Neuronal stem cell (in vitro differentiated cells): Measurements from ENCODE around the gene COL28A1.

Source experiments
- DNase-seq: peaks from one replicate; pipeline ENCODE4 v3.0.0-alpha.2; 2013; ENCODE audit warnings: low spot score
- H2AFZ ChIP-seq: one replicate; pipeline ENCODE4 v1.6.1; 2013; ENCODE audit warnings: mild to moderate bottlenecking, low read length, inconsistent platforms
- H2AK5ac ChIP-seq: 2 replicates; pipeline ENCODE4 v1.6.1; 2013; ENCODE audit warnings: low read depth, mild to moderate bottlenecking, inconsistent platforms, low read length, moderate library complexity, mixed read lengths
- H2BK120ac ChIP-seq: 2 replicates; pipeline ENCODE4 v1.6.1; 2013; ENCODE audit warnings: low read depth, mild to moderate bottlenecking, inconsistent platforms, low read length, moderate library complexity, mixed read lengths
- H2BK12ac ChIP-seq: one replicate; pipeline ENCODE4 v1.6.1; 2013; ENCODE audit warnings: low read length, inconsistent platforms
- H2BK15ac ChIP-seq: 2 replicates; pipeline ENCODE4 v1.6.1; 2013; ENCODE audit warnings: mild to moderate bottlenecking, low read length, inconsistent platforms, mixed read lengths
- H2BK5ac ChIP-seq: one replicate; pipeline ENCODE4 v1.6.1; 2013; ENCODE audit warnings: inconsistent platforms, mild to moderate bottlenecking, low read length, moderate library complexity
- H3K14ac ChIP-seq: one replicate; pipeline ENCODE4 v1.6.1; 2013; ENCODE audit warnings: low read length, inconsistent platforms
- H3K18ac ChIP-seq: 2 replicates; pipeline ENCODE4 v1.6.1; 2013; ENCODE audit warnings: low read length, inconsistent platforms
- H3K23ac ChIP-seq: 2 replicates; pipeline ENCODE4 v1.6.1; 2013; ENCODE audit warnings: low read depth, mild to moderate bottlenecking, mixed read lengths, low read length, inconsistent platforms; ENCODE audit not compliant: poor library complexity
- H3K27ac ChIP-seq: replicated peaks from 3 replicates; pipeline ENCODE4 v1.5.1; 2013; ENCODE audit warnings: low read length, inconsistent platforms
- H3K27me3 ChIP-seq, 3 experiments: 2 replicates each; pipeline ENCODE4 v1.6.1; 2013; ENCODE audit warnings: low read length in 3 of 3, mild to moderate bottlenecking in 2 of 3, inconsistent platforms in 1 of 3, low read depth in 1 of 3, mixed read lengths in 1 of 3, moderate library complexity in 1 of 3; ENCODE audit not compliant: control insufficient read depth in 3 of 3, insufficient read depth in 3 of 3
- H3K36me3 ChIP-seq, 2 donors: replicated peaks in 1 of 2; 2 replicates each; pipeline ENCODE4 v1.6.1; 2013; ENCODE audit warnings: low read length in 2 of 2; ENCODE audit not compliant: control insufficient read depth in 2 of 2, insufficient read depth in 2 of 2
- H3K4ac ChIP-seq: 2 replicates; pipeline ENCODE4 v1.6.1; 2013; ENCODE audit warnings: inconsistent platforms, mild to moderate bottlenecking, low read length, moderate library complexity
- H3K4me1 ChIP-seq, 2 donors: 1 replicate in 1 of 2; 2 replicates in 1 of 2; pipeline ENCODE4 v1.6.1; 2013; ENCODE audit warnings: low read length in 2 of 2, low read depth in 1 of 2; ENCODE audit not compliant: control insufficient read depth in 2 of 2, insufficient read depth in 1 of 2
- H3K4me2 ChIP-seq: one replicate; pipeline ENCODE4 v1.6.1; 2013; ENCODE audit warnings: mild to moderate bottlenecking, low read length, inconsistent platforms; ENCODE audit not compliant: insufficient read depth, poor library complexity, severe bottlenecking
- H3K4me3 ChIP-seq, 2 donors: 2 replicates each; pipeline ENCODE4 v1.5.1; 2013; ENCODE audit warnings: low read length in 2 of 2, mild to moderate bottlenecking in 2 of 2, inconsistent platforms in 1 of 2, moderate library complexity in 1 of 2
- H3K79me1 ChIP-seq: one replicate; pipeline ENCODE4 v1.6.1; 2013; ENCODE audit warnings: low read depth, mild to moderate bottlenecking, inconsistent platforms, low read length, moderate library complexity
- H3K9ac ChIP-seq: one replicate; pipeline ENCODE4 v1.6.1; 2013; ENCODE audit warnings: mild to moderate bottlenecking, low read depth, low read length, inconsistent platforms; ENCODE audit not compliant: poor library complexity
- H3K9me3 ChIP-seq, 2 donors: replicated peaks in 1 of 2; 2 replicates each; pipeline versions ENCODE3 to v1.6.1; 2013; ENCODE audit warnings: low read length in 2 of 2, mild to moderate bottlenecking in 2 of 2, inconsistent platforms in 1 of 2, low read depth in 1 of 2, mixed read lengths in 1 of 2, moderate library complexity in 1 of 2; ENCODE audit not compliant: control insufficient read depth in 2 of 2, insufficient read depth in 1 of 2
- H4K8ac ChIP-seq: one replicate; pipeline ENCODE4 v1.6.1; 2013; ENCODE audit warnings: low read depth, mild to moderate bottlenecking, inconsistent platforms, low read length, moderate library complexity
- H4K91ac ChIP-seq: one replicate; pipeline ENCODE4 v1.6.1; 2013; ENCODE audit warnings: low read length, low read depth, mild to moderate bottlenecking, inconsistent platforms; ENCODE audit not compliant: poor library complexity
- WGBS, 2 donors: extraction: QIAGEN DNeasy Blood & Tissue Kit; methylation state at CpG; one replicate each; pipeline ENCODE4 v1.1.7; 2013; ENCODE audit warnings: missing lambda C conversion rate in 2 of 2, mixed read lengths in 1 of 2; ENCODE audit not compliant: insufficient read length in 2 of 2, insufficient replicate concordance in 1 of 2; ENCODE audit errors: extremely low coverage in 2 of 2; 5-methylcytosine and 5-hydroxymethylcytosine counted together

The COL28A1 gene

DNA sequence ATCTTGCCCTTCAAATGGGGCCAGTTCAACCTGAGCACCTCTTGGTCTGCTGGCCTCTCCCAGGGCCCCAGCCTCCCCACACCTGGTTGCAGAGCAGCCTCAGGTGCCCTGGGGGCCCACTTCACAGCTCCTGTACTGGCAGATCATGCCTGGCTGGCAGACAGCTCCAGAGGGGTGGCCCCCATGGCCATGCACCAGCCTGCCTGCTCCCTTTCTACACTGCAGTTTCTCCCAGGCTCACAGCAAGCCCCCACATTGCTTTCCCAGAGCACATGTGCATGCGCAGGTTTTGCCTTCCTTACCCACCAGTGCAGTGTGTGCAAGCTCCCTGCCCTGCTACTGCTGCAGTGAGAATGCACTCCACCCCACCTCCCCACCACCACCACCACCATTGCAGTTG, 21.2 kb upstream of the COL28A1 start:
- Histone ChIP-seq H2AFZ (no peak overlapping the region), H3K9ac (no peak overlapping the region), H3K4me3 (no peak overlapping the region), H3K23ac (peak overlapping the region; percentile 34), H3K27ac (no peak overlapping the region), H3K79me1 (no peaks in the 10 kb centered on the region), H2BK12ac (no peak overlapping the region), H3K36me3 (no peaks in the 10 kb centered on the region), H4K91ac (no peak overlapping the region), H3K14ac (no peak overlapping the region), H3K4me1 (peaks cover 0 to 3% of the 10 kb centered on the region in 2 donors), H2BK5ac (no peak overlapping the region), H2BK15ac (no peak overlapping the region), H3K9me3 (peaks cover 3 to 6% of the 10 kb centered on the region in 2 donors), H3K4me2 (no peak overlapping the region), H3K4ac (no peak overlapping the region), H2BK120ac (no peak overlapping the region), H2AK5ac (no peak overlapping the region), H3K18ac (no peak overlapping the region), H4K8ac (no peak overlapping the region), H3K27me3 (no peaks in the 10 kb centered on the region)
- no CpG with 5 or more reads among the region's 1 CpG for WGBS, 2 donors
- no peak for DNase-seq

DNA sequence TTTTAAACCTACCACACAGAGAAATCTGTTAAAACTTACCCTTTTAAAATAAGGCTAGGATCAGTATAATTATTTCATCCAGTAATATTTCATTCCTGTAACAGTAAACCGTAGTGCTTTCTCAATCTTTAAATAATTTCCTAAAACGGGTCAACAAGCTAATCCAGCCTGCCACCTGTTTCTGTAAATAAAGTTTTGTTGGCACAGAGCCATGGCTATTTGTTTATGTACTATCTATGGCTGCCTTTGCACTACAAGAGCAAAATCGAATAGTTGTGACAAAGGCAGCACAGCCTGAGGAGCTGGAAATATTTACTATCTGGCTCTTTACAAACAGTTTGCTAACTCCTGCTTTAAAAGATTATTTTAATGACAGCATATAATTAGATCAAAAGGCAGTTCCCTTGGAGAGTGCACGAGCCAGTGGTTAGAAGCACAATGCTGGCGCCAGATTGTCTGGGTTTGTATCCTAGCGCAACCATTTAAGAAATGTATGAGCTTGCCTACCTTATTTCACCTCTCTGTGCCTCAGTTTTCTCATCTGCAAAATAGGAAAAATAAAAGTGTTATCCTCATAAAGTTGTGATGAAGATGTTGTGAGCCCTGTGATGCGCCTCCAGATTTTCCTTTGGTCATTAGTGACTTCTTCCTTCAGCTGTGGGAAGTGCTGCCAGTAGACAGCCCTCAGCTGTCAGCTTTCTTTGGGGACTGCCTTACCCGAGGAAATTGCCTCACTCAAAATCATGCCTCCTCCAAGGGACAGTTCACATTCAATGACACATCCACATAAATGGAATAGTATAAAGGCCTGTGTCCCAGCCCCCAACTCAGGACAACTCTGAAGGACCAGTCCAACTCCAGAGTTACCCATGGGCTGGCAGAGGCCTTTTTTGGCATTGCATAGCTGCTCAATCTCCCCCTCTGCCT, 19.2 kb upstream of the COL28A1 start:
- no CpG with 5 or more reads among the region's 8 CpGs for WGBS, 2 donors
- Histone ChIP-seq H3K9me3 (peaks cover 2 to 3% of the 10 kb centered on the region in 2 donors), H2BK5ac (no peak overlapping the region), H3K27ac (no peak overlapping the region), H3K18ac (no peak overlapping the region), H2AK5ac (no peak overlapping the region), H4K8ac (no peak overlapping the region), H3K4me3 (no peak overlapping the region), H3K4me1 (peaks cover 0 to 3% of the 10 kb centered on the region in 2 donors), H3K4me2 (no peak overlapping the region), H3K9ac (no peak overlapping the region), H3K4ac (no peak overlapping the region), H3K27me3 (no peaks in the 10 kb centered on the region), H2BK120ac (no peak overlapping the region), H3K36me3 (no peaks in the 10 kb centered on the region), H3K14ac (no peak overlapping the region), H4K91ac (no peak overlapping the region), H3K79me1 (no peaks in the 10 kb centered on the region), H3K23ac (no peak overlapping the region), H2BK15ac (no peak overlapping the region), H2BK12ac (no peak overlapping the region), H2AFZ (no peak overlapping the region)
- no peak for DNase-seq

DNA sequence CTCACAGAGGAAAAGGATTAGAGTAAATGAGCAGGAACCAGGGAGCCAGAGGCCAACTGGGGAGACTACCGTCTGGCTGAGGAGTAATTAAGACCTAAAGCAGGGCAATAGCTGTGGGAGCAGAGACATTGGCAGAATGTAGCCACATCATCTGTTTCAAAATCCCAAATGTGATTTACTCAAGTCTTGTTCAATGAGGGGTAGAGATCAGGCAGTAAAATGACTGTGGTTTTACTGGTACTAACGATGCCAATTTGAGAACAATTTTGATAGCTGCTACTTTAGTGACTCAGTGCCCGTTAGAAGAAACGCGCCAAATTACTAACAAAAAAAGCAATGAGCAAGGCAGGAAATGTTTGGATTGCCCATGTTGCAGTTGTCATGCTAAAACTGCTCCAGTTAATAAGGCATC, 18.4 kb upstream of the COL28A1 start:
- Histone ChIP-seq H2BK12ac (no peak overlapping the region), H3K4me2 (no peak overlapping the region), H4K91ac (no peak overlapping the region), H2BK15ac (no peak overlapping the region), H2BK5ac (no peak overlapping the region), H3K27ac (no peak overlapping the region), H3K36me3 (no peaks in the 10 kb centered on the region), H2AFZ (no peak overlapping the region), H4K8ac (no peak overlapping the region), H3K4me3 (no peak overlapping the region), H3K9me3 (peaks cover 2 to 3% of the 10 kb centered on the region in 2 donors), H3K18ac (no peak overlapping the region), H3K27me3 (no peaks in the 10 kb centered on the region), H3K14ac (no peak overlapping the region), H2BK120ac (no peak overlapping the region), H3K79me1 (no peaks in the 10 kb centered on the region), H2AK5ac (no peak overlapping the region), H3K4me1 (peaks cover 0 to 3% of the 10 kb centered on the region in 2 donors), H3K23ac (no peak overlapping the region), H3K9ac (no peak overlapping the region), H3K4ac (no peak overlapping the region)
- no CpG with 5 or more reads among the region's 5 CpGs for WGBS, 2 donors
- no peak for DNase-seq

DNA sequence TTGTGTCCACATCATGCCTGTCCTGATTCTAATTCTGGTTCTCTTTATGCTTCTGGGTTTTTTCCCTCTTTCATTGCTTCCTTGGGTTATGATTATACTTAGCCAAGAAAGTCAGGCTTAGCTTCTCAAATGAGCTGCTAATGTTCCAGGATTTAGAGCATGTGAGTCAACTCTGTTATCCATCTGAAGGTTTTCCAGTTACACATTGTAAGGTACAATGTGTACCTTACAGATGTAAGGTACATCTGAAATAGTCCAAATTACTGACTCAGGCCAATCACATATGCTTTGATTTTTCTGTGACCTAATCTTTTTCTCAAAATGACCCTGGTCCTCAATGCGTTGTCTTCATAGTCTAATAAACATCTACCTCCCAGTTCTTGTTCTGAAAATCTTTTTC, 17.7 kb upstream of the COL28A1 start:
- no peak overlapping the region for H3K9ac ChIP-seq
- H4K8ac ChIP-seq, result no peak overlapping the region
- H3K27ac ChIP-seq, result no peak overlapping the region
- no peak overlapping the region for H2AK5ac ChIP-seq
- H3K36me3 ChIP-seq, result no peaks in the 10 kb centered on the region
- H3K79me1 ChIP-seq, result no peaks in the 10 kb centered on the region
- H2AFZ ChIP-seq, result no peak overlapping the region
- DNase-seq, result no peak
- peaks cover 2 to 3% of the 10 kb centered on the region in 2 donors for H3K9me3 ChIP-seq
- no CpG with 5 or more reads among the region's 1 CpG for WGBS, 2 donors
- H3K18ac ChIP-seq, result no peak overlapping the region
- no peak overlapping the region for H3K4me3 ChIP-seq
- no peak overlapping the region for H2BK15ac ChIP-seq
- no peak overlapping the region for H3K4ac ChIP-seq
- no peaks in the 10 kb centered on the region for H3K27me3 ChIP-seq
- H3K23ac ChIP-seq, result no peak overlapping the region
- peaks cover 0 to 3% of the 10 kb centered on the region in 2 donors for H3K4me1 ChIP-seq
- no peak overlapping the region for H2BK120ac ChIP-seq
- H2BK12ac ChIP-seq, result no peak overlapping the region
- H3K14ac ChIP-seq, result no peak overlapping the region
- H2BK5ac ChIP-seq, result no peak overlapping the region
- H3K4me2 ChIP-seq, result no peak overlapping the region
- H4K91ac ChIP-seq, result no peak overlapping the region
